Measurements from ENCODE around the gene VPS8. TPM values are rescaled to one million over a fixed set of nuclear protein-coding genes. Genes with fewer than 3 reads are reported as not detected.
"Not testable (repeated sequence)": the region's sequence is repeated elsewhere in the genome, so short reads cannot be mapped to it uniquely, and the experiment has no call there.

VPS8 gene
- total RNA-seq, 1 experiment from 2014 or later = 25.1 TPM

DNA sequence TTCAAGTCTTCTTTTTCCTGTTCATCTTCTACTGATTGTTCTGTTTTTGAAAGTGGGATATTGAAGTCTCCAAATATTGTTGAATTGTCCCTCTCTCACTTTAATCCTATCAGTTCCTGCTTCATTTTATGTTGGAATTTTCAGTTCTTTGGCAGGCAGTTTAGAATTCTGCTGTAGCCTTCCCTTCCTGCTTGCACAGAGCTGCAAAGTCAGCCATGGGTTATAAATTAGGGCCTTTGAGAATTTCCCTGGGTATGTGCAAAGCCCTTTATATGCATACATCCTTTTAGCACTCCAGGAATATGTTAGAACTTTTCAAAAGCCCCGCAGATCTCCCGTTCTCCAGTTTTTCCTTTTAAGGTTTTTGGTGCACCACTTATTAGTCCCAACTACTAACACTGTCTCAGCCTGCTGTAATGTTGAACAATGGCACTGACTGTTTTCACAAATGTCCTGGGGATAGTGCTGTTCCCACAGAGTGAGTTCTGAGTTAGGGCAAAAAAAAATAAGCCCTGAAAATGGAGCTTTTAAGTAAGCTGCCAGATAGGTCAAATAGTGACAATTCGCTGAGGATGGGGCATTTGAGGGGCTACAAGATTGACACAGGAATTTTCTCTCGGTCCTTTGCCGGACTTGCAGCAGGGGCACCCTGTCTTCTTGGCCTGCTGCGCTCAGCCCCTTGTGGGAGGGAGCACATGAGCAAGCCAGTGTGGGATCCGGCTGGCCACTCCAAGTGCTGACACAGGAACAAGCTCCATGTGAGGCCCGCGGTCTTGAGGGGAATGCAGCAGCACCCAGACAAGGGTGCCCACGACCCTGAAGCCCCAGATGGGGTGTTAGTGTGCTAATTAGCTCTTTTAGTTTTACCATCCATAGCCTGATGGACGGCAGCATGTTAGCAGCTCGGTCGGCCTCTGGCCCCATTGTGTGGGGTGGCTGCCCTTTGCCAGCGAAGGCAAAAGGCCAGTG, 96.0 kb downstream of the VPS8 start:
- DNase-seq (ENCODE audit: extremely low read depth, low read depth) = no peak

DNA sequence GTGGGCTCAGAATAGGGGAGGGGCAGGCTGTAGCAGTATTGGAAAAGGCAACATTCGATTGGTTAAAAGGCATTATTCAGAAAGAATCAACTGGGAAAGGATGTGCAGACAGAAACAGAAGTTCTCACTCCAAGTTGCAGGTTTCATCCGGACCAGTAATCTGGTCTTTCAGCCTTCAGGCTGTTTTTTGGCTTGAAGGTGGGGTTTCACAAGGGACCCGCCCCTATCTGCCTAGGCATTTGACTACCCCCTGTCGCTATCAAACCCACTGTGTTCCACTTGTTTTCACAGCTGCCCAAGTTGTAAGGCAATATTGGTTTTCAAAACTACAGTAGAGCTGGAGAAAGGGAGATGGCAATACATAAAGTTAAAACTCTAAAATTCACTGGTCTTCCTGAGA, 96.9 kb downstream of the VPS8 start:
- no peak for DNase-seq (ENCODE audit: extremely low read depth, low read depth)

DNA sequence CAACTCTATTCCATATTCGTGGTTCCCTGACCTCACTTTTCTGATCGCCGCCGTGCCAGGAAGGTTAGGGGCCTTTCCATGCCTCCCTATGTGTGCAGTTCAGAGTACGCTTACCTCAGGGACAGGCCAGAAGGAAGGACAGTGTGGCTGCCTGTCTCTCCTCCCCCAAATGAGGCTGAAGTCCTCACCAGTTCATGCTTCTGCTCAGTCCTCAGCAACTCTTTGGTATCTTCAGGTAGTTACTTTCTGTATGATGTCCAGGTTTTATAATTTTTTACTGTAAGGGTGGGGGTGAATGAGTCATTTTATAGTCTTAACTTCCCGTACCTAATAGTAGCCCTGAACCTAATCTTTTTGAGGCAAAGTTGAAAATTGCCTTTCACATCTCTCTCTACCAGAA, 98.7 kb downstream of the VPS8 start:
- no peak for DNase-seq (ENCODE audit: extremely low read depth, low read depth)

DNA sequence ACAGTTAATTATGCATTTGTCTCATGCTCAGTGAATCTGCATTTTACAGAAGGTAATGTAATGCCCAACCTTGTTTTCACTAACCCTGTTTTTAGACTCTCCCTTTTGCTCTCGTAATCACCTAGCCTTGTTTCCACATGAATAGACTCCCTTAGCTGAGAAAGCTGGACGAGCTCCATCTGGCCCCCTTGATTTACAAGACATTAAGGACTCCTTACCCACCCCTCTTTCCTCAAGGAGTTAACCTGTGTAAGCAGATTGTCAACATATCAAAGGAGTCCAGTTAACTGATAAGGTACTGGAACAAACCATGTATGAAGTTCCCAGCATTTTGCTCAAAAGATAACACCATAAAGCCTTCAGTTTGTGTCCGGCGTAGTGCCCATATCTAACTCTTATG, 99.6 kb downstream of the VPS8 start:
- no peak for DNase-seq (ENCODE audit: extremely low read depth, low read depth)

DNA sequence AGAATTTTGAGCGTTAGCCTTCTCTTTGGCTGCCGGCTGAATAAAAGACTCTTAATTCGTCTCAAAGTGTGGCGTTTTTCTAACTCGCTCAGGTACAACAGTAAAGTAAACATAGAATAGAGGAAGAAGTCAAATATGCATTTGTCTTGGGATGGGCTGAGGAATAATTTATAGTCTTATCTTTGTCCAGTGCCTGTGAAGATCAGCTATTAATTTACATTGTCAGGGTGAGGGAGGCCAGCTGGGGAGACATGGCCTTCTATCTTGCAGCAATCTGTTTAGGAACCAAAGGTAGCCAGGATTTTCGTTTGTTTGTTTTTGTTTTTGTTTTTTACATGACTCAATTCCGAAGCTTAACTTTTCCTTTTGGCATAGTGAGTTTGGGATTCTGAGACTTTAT, 100.2 kb downstream of the VPS8 start:
- no peak for DNase-seq (ENCODE audit: extremely low read depth, low read depth)

DNA sequence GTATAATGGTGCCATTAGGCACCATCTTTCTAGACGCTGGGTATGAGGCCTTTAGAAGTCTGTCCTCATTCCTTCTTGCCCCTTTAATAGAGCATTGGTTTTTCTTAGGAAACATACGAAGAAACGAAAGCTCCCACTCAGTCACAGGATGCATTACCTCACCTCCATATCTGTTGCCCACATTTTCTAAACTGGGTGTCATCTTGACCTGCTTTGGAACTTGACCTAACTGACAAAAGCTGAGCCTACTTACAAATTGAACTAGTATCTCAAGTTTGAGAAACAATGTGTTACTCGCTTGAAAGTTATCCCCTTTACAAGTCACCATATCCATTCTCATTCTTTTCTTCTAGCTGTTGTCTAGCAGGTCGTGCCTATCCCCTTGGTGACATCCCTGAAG, 102.7 kb downstream of the VPS8 start:
- no peak for DNase-seq (ENCODE audit: extremely low read depth, low read depth)

DNA sequence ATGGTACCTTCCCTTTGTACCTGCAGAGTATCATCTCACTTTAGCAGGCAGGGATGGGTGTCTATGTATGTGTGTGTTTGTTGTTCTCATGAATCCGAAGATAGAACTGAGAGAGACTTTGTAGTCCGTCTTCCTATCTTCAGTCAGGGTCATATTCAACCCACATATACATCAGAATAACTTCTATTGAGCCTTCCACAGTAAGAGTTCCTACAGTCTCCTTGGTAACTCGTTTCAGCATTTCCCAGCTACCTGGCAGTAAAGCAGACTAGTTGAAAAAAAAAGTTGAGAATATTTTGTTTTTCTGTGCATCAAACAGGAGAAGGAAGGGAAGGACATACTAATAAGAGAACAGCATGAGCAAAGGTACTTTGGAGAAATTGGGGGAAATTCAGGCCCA, 106.8 kb downstream of the VPS8 start:
- DNase-seq (ENCODE audit: extremely low read depth, low read depth) = no peak

DNA sequence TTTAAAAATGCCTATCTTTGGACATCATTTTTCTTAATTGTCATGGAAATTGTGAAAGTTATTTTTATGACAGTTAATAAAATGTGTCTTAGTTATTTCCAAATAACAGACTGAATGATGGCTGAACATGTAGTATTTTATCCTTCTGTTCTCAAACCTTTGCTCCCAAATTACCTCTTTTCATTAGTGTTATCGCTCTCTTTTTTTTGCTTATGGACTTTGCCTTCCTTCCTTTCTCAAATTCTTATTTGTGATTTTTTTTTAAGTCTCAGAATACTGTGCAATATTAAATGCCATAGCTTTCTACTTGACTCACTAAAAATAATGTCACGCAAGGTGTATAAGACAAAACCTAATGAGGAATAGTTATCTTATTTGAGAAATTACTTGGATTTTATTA, 107.7 kb downstream of the VPS8 start:
- no peak for DNase-seq (ENCODE audit: extremely low read depth, low read depth)

DNA sequence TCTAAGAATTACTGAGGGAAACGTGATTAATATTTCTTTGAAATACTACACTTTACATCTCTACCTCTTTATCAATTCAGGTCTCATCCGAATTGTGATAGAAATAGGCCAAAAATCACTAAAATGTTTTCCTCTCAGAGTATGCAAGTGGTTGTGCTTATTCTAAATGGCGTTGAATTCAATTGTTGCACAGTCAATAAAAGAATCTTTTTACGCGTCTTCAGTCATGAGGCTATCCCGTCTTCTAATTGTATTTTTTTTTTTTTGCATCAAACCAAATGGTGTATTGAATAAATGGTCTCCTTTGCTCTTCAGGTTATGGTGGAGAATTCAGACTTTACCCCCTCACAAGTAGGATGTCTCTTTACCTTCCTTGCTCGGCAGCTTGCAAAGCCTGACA, 112.6 kb downstream of the VPS8 start:
- no peak for DNase-seq (ENCODE audit: extremely low read depth, low read depth)

DNA sequence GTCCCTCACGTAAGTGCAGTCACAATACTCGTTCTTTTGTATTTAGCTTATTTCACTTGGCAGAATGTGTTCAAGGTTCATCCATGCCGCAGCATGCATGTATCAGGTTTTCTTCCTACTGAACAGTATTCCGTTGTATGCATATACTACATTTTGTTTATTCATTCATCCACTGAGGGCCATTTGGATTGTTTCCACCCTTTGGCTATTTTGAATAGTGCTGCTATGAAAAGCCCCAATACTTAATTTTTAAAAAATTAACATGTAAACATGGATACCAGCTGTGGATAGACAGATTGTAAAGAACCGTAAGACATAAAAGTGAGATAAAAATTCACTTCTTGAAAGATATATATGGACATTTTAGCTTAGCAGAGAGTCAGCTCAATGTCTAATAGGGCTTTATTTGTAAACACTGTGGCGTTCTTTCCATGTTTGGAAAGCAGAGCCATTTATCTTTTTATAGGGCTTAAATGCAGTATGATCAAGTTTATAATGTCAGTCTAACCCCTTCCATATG, 115.9 kb downstream of the VPS8 start:
- no peak for DNase-seq (ENCODE audit: extremely low read depth, low read depth)

DNA sequence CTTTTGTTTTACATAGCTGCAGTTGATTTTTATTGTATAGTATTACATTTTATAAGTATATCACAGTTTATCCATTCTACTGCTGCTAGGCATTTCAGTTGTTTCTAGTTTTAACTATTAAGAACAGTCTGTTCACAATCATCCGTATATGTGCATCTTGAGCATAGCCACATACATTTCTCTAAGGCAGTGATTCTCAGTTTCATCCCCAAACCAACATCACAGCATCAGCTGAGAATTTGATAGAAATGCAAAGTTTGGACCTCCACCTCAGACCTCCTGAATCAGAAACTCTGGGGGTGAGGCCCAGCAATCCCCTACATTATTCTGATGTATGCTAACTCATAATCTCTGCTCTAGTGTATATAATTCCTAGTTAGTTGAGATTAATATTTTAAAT, 120.8 kb downstream of the VPS8 start:
- no peak for DNase-seq (ENCODE audit: extremely low read depth, low read depth)

DNA sequence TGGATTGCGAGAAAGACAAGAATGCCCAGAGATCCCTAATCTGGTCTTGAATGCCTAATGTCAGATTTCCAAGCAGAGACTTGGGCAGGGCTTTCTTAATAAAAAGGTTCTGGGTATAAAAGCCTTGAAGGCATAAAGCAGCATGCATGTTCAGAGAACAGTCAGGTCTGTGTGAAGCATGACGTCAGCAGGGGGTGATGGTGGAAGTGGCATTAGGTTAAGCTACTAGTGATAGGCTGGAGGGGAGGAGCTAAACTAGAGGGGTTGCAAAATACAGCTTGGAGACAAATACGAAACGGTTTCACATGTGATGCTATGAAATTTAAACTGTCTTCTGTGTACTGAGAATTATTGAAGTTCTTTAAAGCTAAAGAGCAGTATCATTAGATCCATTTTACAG, 125.6 kb downstream of the VPS8 start:
- no peak for DNase-seq (ENCODE audit: extremely low read depth, low read depth)

DNA sequence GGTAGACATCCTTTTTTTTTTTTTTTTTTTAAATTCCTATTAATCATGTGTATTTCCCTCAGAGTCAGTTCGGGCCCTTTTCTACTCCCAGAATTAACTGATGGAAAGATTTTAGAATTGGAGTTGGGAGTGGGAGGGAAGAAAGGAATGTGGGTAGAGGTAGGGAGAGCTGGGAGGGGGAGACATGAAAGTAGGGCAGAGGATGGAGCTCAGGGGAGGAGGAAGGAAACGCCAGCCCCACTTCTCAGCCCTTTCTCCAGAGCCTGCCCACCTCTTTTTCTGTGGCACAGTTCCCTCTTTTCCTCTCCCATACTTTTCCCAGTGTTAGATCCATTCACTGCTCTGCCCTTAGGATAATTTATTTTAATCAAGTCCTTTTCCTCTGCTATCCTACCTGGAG, 129.4 kb downstream of the VPS8 start:
- DNase-seq (ENCODE audit: extremely low read depth, low read depth) = no peak

DNA sequence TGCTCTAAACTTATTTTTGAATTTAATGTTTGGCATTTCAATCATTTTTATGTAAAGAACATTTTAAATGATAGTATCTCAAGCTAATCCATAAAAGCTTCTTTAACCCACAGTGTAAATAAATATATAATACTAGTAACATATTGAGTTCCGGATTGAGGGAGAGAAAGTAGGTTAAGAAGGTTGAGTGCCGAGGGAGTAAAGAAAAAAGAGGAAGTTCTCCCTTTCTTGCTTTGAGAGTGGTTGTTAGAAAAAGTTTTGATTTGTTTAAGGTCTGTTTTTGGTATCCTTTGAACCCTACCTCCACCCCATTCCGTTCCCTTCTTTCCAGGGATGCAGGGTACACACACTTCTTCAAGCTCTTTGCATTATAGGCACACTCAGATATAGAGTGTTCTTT, 130.8 kb downstream of the VPS8 start:
- DNase-seq (ENCODE audit: extremely low read depth, low read depth) = no peak

DNA sequence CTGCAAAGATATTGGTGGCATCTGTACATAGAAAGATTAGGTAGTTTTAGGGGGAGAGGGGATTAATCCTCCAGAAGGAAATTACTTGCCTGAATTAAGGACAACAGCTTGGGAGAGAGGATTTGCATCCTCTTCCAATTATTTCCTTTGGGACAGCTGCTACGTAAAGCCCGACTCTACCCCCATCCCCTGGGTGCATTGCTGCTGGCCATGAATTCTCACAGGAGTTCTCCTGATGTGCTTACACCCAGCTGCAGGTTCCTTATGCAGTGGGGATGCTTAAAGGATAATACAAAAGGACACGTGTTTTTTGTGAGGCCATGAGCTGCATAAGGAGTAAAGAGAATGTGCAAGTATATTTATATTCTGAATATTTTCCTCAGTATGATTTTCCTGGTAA, 132.3 kb downstream of the VPS8 start:
- no peak for DNase-seq (ENCODE audit: extremely low read depth, low read depth)

DNA sequence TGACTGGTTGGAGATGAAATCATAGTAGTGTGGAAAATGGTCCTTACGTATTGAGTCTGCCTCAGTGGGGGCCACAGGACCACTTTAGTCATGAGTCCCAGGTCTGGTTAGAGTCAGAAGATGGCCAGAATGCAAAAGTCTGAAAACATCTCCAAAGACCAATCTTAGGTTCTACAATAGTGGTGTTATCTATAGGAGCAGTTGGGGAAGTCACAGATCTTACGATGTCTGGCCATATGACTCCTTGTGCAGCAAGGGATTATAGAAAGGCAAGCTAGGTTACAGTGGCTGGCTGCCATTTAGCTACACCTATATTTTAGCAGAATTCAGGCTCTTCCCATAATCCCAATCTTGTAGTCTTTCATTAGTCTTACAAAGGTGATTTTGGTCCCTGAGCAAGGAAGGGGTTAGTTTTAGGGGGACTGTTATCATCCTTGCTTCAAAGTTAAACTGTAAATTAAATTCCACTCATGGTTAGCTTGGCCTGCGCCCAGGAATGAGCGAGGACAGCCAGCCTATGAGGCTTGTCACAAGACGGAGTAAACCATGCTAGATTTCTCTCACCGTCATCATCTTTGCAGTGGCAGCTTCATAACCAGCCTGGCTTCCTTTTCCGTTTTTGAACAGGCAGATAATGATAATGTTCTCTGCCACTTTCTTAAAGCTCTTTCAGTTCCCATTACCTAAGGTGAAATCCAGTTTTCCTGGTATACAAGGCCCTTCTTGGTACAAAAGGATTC, 134.1 kb downstream of the VPS8 start:
- DNase-seq (ENCODE audit: extremely low read depth, low read depth) = no peak

DNA sequence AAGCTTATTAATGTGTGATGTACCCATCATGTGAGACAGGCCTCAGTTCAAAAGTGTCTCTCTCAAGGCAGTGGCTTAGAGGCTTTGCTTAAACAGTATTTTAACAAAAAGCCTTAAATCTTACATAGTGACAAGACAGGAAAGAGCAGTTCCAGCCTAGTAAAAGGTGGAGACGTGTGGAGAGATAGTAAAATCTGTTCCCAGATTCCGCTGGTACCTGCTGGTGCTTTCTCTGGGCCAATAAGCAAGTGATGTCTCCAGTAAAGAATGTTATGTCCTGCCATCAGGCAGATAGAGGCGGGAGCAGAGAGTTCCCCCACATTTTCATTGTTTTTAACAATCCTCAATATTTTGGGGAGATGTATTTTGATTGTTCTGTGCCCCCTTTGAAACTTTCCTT, 135.0 kb downstream of the VPS8 start:
- no peak for DNase-seq (ENCODE audit: extremely low read depth, low read depth)

DNA sequence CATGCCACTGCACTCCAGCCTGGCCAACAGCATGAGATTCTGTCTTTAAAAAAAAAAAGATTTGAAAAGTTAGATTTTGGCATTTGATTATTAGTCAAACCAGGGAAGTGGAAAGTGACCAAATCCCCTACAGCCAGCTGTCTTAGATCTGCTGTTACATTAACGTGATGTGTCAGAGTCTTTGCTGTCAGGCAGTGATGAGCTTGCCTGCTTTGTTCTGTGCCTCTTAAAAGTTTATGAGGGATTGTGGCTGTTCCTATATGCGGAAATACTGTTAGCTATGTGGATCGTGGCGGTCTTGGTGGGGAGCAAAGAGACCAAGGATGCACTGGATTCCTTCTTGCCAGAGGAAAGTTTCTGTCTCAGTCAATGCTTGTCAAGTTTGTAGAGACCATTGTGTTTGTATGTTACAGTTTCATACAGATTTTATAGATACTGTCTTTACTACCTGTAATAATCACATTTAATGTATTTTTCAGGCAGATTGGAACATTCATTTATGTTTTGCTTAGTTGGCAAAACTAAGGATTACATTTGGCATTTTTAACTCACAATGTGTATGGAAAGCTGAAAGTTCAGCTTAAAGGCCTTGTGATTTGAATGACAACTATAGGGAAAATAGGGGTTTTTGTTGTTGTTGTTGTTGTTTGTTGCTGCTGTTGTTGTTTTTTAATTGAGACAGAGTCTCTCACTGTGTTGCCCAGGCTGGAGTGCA, 137.4 kb downstream of the VPS8 start:
- DNase-seq (ENCODE audit: extremely low read depth, low read depth) = no peak

DNA sequence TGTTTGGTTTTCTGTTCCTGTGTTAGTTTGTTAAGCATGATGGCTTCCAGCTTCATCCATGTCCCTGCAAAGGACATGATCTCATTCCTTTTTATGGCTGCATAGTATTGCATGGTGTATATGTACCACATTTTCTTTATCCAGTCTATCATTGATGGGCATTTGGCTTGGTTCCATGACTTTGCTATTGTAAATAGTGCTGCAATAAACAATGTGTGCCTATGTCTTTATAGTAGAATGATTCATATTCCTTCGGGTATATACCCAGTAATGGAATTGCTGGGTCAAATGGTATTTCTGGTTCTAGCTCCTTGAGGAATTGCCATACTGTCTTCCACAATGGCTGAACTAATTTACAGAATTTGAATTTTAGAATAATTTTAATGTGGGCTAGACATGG, 138.8 kb downstream of the VPS8 start:
- not testable (repeated sequence) for DNase-seq (ENCODE audit: extremely low read depth, low read depth)

DNA sequence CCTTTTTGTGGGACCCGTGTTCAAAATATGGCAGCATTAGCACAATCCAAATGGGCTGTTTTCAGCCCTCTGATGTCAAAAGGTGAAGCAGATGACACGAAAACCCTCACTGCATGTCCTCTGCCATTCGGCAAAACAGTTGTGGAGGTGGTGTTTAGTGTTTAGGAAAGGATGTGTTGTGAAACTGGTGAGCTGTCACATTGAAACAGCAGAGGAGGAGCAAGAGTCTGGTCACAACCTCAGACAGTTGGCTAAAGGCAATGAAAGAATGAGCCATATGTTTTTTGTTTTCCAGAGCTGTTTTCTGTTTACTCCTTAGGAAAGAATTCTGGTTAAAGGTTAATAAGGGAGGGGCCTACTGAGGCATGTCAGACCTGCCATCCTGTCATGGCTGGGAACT, 140.7 kb downstream of the VPS8 start:
- no peak for DNase-seq (ENCODE audit: extremely low read depth, low read depth)

DNA sequence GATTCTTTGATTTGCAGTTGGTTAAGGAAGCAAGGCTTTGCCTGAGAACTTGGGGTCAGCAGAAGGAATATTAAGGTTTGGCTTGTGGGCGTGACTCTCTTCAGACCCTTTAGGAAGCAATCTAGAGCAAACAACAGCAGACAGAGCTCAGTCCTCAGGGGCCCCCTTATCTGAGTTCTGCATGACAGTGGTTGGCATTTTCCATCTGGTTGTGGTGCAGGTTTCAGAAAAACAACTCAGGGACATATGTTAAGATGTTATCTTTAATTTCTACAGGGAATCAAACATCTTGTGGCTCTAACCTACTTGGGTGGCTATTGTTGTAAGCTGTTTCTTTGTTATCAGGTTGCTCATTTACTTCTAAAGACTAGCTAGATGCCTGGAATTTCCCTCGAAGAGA, 141.4 kb downstream of the VPS8 start:
- no peak for DNase-seq (ENCODE audit: extremely low read depth, low read depth)

Data from NCI-H460 (cell line).